Measurements from ENCODE around the gene SUN5. TPM values are rescaled to one million over a fixed set of nuclear protein-coding genes. Genes with fewer than 3 reads are reported as not detected.

The SUN5 gene
- total RNA-seq, 1 experiment from 2014 or later = not detected

DNA sequence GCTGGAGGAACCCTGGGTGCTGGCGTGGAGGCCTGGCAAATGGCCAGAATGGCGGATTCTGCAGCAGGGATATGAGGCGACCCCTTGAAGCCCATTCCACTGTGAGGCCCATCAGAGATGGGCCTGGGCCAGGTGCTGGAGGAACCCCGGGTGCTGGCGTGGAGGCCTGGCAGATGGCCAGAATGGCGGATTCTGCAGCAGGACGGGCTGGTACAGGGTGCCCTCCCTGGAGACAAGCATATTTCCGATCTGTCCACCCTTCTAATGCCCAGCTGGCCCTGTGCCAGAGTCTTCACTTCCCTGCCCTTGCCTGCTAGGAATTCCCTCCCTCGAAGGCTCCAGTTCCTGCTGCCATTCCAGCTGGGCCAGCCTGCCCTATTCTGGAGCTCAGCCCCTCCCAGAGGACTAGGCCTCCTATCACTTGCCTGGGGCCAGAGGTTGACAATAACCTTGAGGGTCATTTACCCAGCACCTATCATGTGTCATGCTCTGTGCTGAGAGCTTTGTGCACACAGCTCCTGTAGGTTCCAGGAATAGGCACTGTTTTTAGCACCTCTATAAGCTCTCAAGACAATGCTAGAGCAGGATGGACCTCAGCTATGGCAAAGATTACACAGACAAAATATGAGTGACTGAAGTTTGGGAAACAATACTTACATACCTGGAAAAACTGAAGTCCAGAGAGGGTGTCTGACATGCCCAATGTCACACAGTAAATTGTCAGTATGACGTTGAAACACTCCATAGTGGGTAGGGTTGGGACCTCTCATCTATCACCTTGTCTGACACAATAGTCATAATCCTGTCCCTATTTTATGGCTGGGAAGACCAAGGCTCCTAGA is 21.4 kb downstream of the SUN5 start:
- TF ChIP-seq SIN3A (IDR thresholded peaks at IDR 0.05; ENCODE audit: borderline replicate concordance, insufficient read depth, low read depth, low read length) (no peak), POLR2AphosphoS5 (IDR thresholded peaks at IDR 0.05; ENCODE audit: low read depth, low read length) (no peak), TCF7L2 (IDR thresholded peaks at IDR 0.05; ENCODE audit: low read depth, low read length) (no peak)
- TF ChIP-seq, protein P1, sequence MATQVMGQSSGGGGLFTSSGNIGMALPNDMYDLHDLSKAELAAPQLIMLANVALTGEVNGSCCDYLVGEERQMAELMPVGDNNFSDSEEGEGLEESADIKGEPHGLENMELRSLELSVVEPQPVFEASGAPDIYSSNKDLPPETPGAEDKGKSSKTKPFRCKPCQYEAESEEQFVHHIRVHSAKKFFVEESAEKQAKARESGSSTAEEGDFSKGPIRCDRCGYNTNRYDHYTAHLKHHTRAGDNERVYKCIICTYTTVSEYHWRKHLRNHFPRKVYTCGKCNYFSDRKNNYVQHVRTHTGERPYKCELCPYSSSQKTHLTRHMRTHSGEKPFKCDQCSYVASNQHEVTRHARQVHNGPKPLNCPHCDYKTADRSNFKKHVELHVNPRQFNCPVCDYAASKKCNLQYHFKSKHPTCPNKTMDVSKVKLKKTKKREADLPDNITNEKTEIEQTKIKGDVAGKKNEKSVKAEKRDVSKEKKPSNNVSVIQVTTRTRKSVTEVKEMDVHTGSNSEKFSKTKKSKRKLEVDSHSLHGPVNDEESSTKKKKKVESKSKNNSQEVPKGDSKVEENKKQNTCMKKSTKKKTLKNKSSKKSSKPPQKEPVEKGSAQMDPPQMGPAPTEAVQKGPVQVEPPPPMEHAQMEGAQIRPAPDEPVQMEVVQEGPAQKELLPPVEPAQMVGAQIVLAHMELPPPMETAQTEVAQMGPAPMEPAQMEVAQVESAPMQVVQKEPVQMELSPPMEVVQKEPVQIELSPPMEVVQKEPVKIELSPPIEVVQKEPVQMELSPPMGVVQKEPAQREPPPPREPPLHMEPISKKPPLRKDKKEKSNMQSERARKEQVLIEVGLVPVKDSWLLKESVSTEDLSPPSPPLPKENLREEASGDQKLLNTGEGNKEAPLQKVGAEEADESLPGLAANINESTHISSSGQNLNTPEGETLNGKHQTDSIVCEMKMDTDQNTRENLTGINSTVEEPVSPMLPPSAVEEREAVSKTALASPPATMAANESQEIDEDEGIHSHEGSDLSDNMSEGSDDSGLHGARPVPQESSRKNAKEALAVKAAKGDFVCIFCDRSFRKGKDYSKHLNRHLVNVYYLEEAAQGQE (IDR thresholded peaks at IDR 0.05; ENCODE audit: insufficient read depth in 1 of 2, low read depth in 2 of 2, low read length in 1 of 2) = no peak
- TF ChIP-seq, protein P2, sequence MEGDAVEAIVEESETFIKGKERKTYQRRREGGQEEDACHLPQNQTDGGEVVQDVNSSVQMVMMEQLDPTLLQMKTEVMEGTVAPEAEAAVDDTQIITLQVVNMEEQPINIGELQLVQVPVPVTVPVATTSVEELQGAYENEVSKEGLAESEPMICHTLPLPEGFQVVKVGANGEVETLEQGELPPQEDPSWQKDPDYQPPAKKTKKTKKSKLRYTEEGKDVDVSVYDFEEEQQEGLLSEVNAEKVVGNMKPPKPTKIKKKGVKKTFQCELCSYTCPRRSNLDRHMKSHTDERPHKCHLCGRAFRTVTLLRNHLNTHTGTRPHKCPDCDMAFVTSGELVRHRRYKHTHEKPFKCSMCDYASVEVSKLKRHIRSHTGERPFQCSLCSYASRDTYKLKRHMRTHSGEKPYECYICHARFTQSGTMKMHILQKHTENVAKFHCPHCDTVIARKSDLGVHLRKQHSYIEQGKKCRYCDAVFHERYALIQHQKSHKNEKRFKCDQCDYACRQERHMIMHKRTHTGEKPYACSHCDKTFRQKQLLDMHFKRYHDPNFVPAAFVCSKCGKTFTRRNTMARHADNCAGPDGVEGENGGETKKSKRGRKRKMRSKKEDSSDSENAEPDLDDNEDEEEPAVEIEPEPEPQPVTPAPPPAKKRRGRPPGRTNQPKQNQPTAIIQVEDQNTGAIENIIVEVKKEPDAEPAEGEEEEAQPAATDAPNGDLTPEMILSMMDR (IDR thresholded peaks at IDR 0.05) = no peak
- in situ Hi-C loops (cut with HindIII; ENCODE audit: low pct_unique_long_range_greater_than_20kb, low sequenced_read_pairs) (no loop called here), intact Hi-C loops (cut with micrococcal nuclease; ENCODE audit: unreplicated experiment) (no loop called here)
- ChIA-PET POLR2A (no interaction called here), CTCF (interaction anchor here (0.6 kb wide), 1 partner anchor 228 kb away, joined by 3 read pairs; no protein-coding TSS in a partner anchor)
- Histone ChIP-seq H3K4me1 (ENCODE audit: control insufficient read depth, insufficient read depth, low read length) (no peaks in the 10 kb centered on the region), H3K27ac (ENCODE audit: low read length) (no peak overlapping the region), H3K9me3 (ENCODE audit: control insufficient read depth, insufficient read depth, low read depth, low read length) (no peaks in the 10 kb centered on the region), H3K27me3 (ENCODE audit: control insufficient read depth, insufficient read depth, low read length) (no peaks in the 10 kb centered on the region), H3K4me3 (ENCODE audit: low read depth in 2 of 2, low read length in 2 of 2) (no peak overlapping the region), H3K36me3 (ENCODE audit: control insufficient read depth, insufficient read depth, low read length) (no peaks in the 10 kb centered on the region)
- BruUV-seq (replicated peaks) = no TSS peak
- ATAC-seq (no peak), DNase-seq (ENCODE audit: low read depth, low spot score) (no peak)

GRCh38 chr20:32980990-32981389 is 23.2 kb downstream of the SUN5 start:
- no peaks in the 10 kb centered on the region for H3K36me3 ChIP-seq (ENCODE audit: control insufficient read depth, insufficient read depth, low read length)
- no TSS peak for BruUV-seq (replicated peaks)
- TF ChIP-seq SIN3A (IDR thresholded peaks at IDR 0.05; ENCODE audit: borderline replicate concordance, insufficient read depth, low read depth, low read length) (no peak), POLR2AphosphoS5 (IDR thresholded peaks at IDR 0.05; ENCODE audit: low read depth, low read length) (no peak)
- H3K27ac ChIP-seq (ENCODE audit: low read length) = no peak overlapping the region
- no peaks in the 10 kb centered on the region for H3K27me3 ChIP-seq (ENCODE audit: control insufficient read depth, insufficient read depth, low read length)
- POLR2A ChIA-PET = no interaction called here
- no peaks in the 10 kb centered on the region for H3K9me3 ChIP-seq (ENCODE audit: control insufficient read depth, insufficient read depth, low read depth, low read length)
- in situ Hi-C loops (cut with HindIII; ENCODE audit: low pct_unique_long_range_greater_than_20kb, low sequenced_read_pairs) = no loop called here
- intact Hi-C loops (cut with micrococcal nuclease; ENCODE audit: unreplicated experiment) = no loop called here
- H3K4me1 ChIP-seq (ENCODE audit: control insufficient read depth, insufficient read depth, low read length) = no peaks in the 10 kb centered on the region
- no peak overlapping the region for H3K4me3 ChIP-seq (ENCODE audit: low read depth in 2 of 2, low read length in 2 of 2)
- CTCF ChIA-PET = no interaction called here
- DNase-seq (ENCODE audit: low read depth, low spot score) (no peak), ATAC-seq (no peak)

All from Panc1 (cell line).